Mesenchymal stem cell (in vitro differentiated cells and primary cell): ENCODE data around the gene FHIT.

Experiments
- DNase-seq: peaks from one replicate; pipeline ENCODE4 v3.0.0-alpha.2; 2013
- H2AFZ ChIP-seq: one replicate; pipeline ENCODE4 v1.6.1; 2013; ENCODE audit warnings: low read depth, mild to moderate bottlenecking, control low read depth, inconsistent platforms, low read length, moderate library complexity
- H2AK5ac ChIP-seq: 2 replicates; pipeline ENCODE4 v1.6.1; 2013; ENCODE audit warnings: low read length, moderate library complexity, mild to moderate bottlenecking, inconsistent platforms; ENCODE audit not compliant: severe bottlenecking
- H2BK120ac ChIP-seq: one replicate; pipeline ENCODE4 v1.6.1; 2013; ENCODE audit warnings: low read depth, mild to moderate bottlenecking, inconsistent platforms, low read length, moderate library complexity
- H2BK12ac ChIP-seq, 2 experiments: one replicate each; pipeline ENCODE4 v1.6.1; 2013; ENCODE audit warnings: inconsistent platforms in 2 of 2, low read length in 2 of 2, mild to moderate bottlenecking in 2 of 2, moderate library complexity in 2 of 2, control low read depth in 1 of 2
- H2BK15ac ChIP-seq: one replicate; pipeline ENCODE4 v1.6.1; 2013; ENCODE audit warnings: mild to moderate bottlenecking, low read depth, inconsistent platforms; ENCODE audit not compliant: poor library complexity, severe bottlenecking
- H2BK5ac ChIP-seq: 2 replicates; pipeline ENCODE4 v1.6.1; 2013; ENCODE audit warnings: low read depth, mild to moderate bottlenecking, low read length, control low read depth, inconsistent platforms; ENCODE audit not compliant: poor library complexity, severe bottlenecking
- H3K14ac ChIP-seq, 2 experiments: one replicate each; pipeline ENCODE4 v1.6.1; 2013; ENCODE audit warnings: inconsistent platforms in 2 of 2, low read length in 2 of 2, control low read depth in 1 of 2, mild to moderate bottlenecking in 1 of 2, moderate library complexity in 1 of 2
- H3K18ac ChIP-seq, 2 experiments: one replicate each; pipeline ENCODE4 v1.6.1; 2013; ENCODE audit warnings: inconsistent platforms in 2 of 2, low read length in 2 of 2, control low read depth in 1 of 2, low read depth in 1 of 2, mild to moderate bottlenecking in 1 of 2
- H3K23ac ChIP-seq, 2 experiments: one replicate each; pipeline ENCODE4 v1.6.1; 2013; ENCODE audit warnings: inconsistent platforms in 2 of 2, low read length in 2 of 2, mild to moderate bottlenecking in 2 of 2, moderate library complexity in 2 of 2, control low read depth in 1 of 2
- H3K27ac ChIP-seq: 2 replicates; pipeline ENCODE4 v1.5.1; 2013; ENCODE audit warnings: mild to moderate bottlenecking, moderate library complexity, low read length, control low read depth, inconsistent platforms; ENCODE audit not compliant: poor library complexity, severe bottlenecking
- H3K27me3 ChIP-seq, 2 experiments: 2 replicates each; pipeline versions ENCODE4 v1.6.1 to v1.7.0; 2013; ENCODE audit warnings: low read length in 2 of 2, mild to moderate bottlenecking in 2 of 2, moderate library complexity in 2 of 2, control low read depth in 1 of 2, inconsistent platforms in 1 of 2; ENCODE audit not compliant: control insufficient read depth in 1 of 2, insufficient read depth in 1 of 2
- H3K36me3 ChIP-seq, 2 experiments: 2 replicates each; pipeline versions ENCODE4 v1.6.1 to v1.7.0; 2013; ENCODE audit warnings: low read length in 2 of 2, control low read depth in 1 of 2, inconsistent platforms in 1 of 2, low read depth in 1 of 2, mild to moderate bottlenecking in 1 of 2; ENCODE audit not compliant: insufficient read depth in 2 of 2, control insufficient read depth in 1 of 2
- H3K4ac ChIP-seq, 2 experiments: one replicate each; pipeline ENCODE4 v1.6.1; 2013; ENCODE audit warnings: inconsistent platforms in 2 of 2, low read length in 2 of 2, mild to moderate bottlenecking in 2 of 2, moderate library complexity in 2 of 2, control low read depth in 1 of 2, low read depth in 1 of 2
- H3K4me1 ChIP-seq: 2 replicates; pipeline ENCODE4 v1.6.1; 2013; ENCODE audit warnings: low read depth, low read length, control low read depth; ENCODE audit not compliant: control insufficient read depth, insufficient read depth
- H3K4me2 ChIP-seq: 2 replicates; pipeline ENCODE4 v1.6.1; 2013; ENCODE audit warnings: low read length, mild to moderate bottlenecking, inconsistent platforms; ENCODE audit not compliant: poor library complexity, severe bottlenecking
- H3K4me3 ChIP-seq, 2 experiments: 2 replicates each; pipeline versions ENCODE4 v1.5.1 to v1.7.0; 2013; ENCODE audit warnings: low read length in 2 of 2, mild to moderate bottlenecking in 2 of 2, control low read depth in 1 of 2, low read depth in 1 of 2; ENCODE audit not compliant: insufficient read depth in 1 of 2
- H3K79me1 ChIP-seq: replicated peaks from 2 replicates; pipeline ENCODE4 v1.6.1; 2013; ENCODE audit warnings: mild to moderate bottlenecking, control low read depth, low read length, inconsistent platforms; ENCODE audit not compliant: poor library complexity, severe bottlenecking
- H3K9ac ChIP-seq: 2 replicates; pipeline ENCODE4 v1.7.0; 2013; ENCODE audit warnings: mild to moderate bottlenecking, low read length, moderate library complexity
- H3K9me3 ChIP-seq: 2 replicates; pipeline ENCODE4 v1.7.0; 2013; ENCODE audit warnings: mild to moderate bottlenecking, low read length; ENCODE audit not compliant: control insufficient read depth
- H4K8ac ChIP-seq: one replicate; pipeline ENCODE4 v1.6.1; 2013; ENCODE audit warnings: inconsistent platforms, mild to moderate bottlenecking, low read length, moderate library complexity
- H4K91ac ChIP-seq: one replicate; pipeline ENCODE4 v1.6.1; 2013; ENCODE audit warnings: mild to moderate bottlenecking, low read length, inconsistent platforms
- WGBS: methylation state at CpG from one replicate; pipeline ENCODE4 v1.1.7; 2013; ENCODE audit warnings: mixed read lengths; 5-methylcytosine and 5-hydroxymethylcytosine counted together

FHIT gene

DNA sequence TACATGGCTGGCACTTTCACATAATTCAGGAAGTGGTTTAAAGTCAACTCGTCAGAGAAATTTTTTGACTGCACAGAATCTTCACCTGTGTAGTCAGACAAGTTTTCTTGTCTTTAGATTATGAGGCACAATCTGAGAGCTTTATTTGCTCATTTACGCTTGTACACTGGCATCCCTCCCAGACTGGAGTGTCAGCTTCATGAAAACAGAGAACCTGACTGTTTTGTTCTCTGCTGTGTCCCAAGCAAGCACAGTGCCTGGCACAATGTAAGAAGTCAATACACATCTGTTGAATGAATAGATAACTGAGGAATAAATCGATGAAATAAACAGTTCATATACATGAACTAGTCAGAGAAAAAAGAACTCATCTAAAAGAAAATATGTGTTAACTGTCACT lies 1355.3 kb downstream of the FHIT start:
- H2BK120ac ChIP-seq = no peak overlapping the region
- H3K36me3 ChIP-seq = no peaks in the 10 kb centered on the region
- no peak overlapping the region for H3K23ac ChIP-seq
- no peak overlapping the region for H2BK12ac ChIP-seq
- no peak overlapping the region for H3K9ac ChIP-seq
- no peak overlapping the region for H3K18ac ChIP-seq
- no peak overlapping the region for H2AK5ac ChIP-seq
- no peak overlapping the region for H3K27ac ChIP-seq
- H2BK5ac ChIP-seq = no peak overlapping the region
- no peaks in the 10 kb centered on the region for H3K4me1 ChIP-seq
- no peak overlapping the region for H3K14ac ChIP-seq
- no peak overlapping the region for H4K8ac ChIP-seq
- no peaks in the 10 kb centered on the region for H3K79me1 ChIP-seq
- H3K4me3 ChIP-seq = no peak overlapping the region
- no peak overlapping the region for H2BK15ac ChIP-seq
- no peaks in the 10 kb centered on the region for H3K9me3 ChIP-seq
- no peak overlapping the region for H4K91ac ChIP-seq
- no peak overlapping the region for H2AFZ ChIP-seq
- 92% methylated on average over 2 of the region's 3 CpGs for WGBS
- no peak overlapping the region for H3K4me2 ChIP-seq
- no peak overlapping the region for H3K4ac ChIP-seq
- no peaks in the 10 kb centered on the region for H3K27me3 ChIP-seq
- no peak for DNase-seq

DNA sequence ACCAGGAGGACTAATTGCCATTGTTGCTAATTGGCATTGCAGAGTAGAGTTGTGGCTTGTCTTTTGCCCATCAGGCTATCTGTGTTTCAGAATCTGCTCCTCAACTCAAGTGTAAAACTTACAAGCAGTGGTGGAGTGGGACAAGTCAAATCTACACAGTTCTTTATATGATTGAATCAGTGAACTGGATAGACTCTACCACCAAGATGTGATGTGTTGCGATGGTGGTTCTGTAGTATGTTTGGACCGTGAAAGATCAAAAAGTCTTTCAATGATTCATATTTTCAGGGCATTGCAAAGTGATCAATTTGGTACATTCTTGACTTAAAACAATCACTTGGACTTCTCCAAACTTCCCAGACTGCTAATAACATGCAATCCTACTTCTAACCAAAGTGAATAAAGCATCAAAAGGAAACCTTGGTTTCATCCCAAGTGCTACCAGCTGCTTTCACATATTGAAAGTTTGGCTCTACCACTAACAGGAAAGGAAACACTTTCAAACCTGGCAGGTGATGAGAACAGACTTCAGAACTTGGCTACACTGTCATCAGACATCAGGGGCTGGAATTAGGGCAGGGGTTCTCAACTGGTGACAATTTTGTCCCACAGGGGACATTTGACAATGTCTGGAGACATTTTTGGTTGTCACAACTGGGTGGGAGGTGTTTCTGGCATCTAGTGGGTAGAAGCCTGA lies 1356.7 kb downstream of the FHIT start:
- H3K79me1 ChIP-seq = no peaks in the 10 kb centered on the region
- H3K4me1 ChIP-seq = no peaks in the 10 kb centered on the region
- H2AFZ ChIP-seq = no peak overlapping the region
- H3K23ac ChIP-seq = no peak overlapping the region
- H2BK12ac ChIP-seq = no peak overlapping the region
- no peak overlapping the region for H2BK120ac ChIP-seq
- no peak overlapping the region for H3K4me2 ChIP-seq
- H3K4me3 ChIP-seq = no peak overlapping the region
- H3K9ac ChIP-seq = no peak overlapping the region
- no peak for DNase-seq
- H3K27ac ChIP-seq = no peak overlapping the region
- H3K36me3 ChIP-seq = no peaks in the 10 kb centered on the region
- no peaks in the 10 kb centered on the region for H3K9me3 ChIP-seq
- H2AK5ac ChIP-seq = no peak overlapping the region
- H2BK5ac ChIP-seq = no peak overlapping the region
- no peak overlapping the region for H3K4ac ChIP-seq
- H4K91ac ChIP-seq = no peak overlapping the region
- no peak overlapping the region for H2BK15ac ChIP-seq
- no peak overlapping the region for H4K8ac ChIP-seq
- 100% methylated on average over 2 of the region's 2 CpGs for whole genome bisulfite sequencing
- no peaks in the 10 kb centered on the region for H3K27me3 ChIP-seq
- H3K14ac ChIP-seq = no peak overlapping the region
- no peak overlapping the region for H3K18ac ChIP-seq

DNA sequence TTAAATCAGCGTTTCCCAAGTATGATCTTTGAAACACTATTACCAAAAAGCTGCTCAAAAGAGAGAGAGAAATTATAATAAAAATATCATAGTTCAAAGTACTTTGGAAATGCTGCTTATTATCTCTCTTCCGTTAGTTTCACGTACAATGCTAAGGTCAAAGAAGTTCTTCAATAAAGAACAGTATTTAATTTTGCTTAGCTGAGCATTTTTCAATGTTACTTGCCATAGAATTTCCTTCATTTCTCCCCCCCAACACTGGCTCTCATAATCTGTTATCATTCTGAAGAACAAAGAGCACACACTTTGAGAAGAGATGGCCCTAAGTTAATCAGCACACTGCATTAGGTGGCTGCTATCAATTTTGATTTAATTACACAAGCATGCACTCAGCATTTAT lies 1360.6 kb downstream of the FHIT start:
- no peaks in the 10 kb centered on the region for H3K4me1 ChIP-seq
- H4K91ac ChIP-seq = no peak overlapping the region
- no peak overlapping the region for H3K27ac ChIP-seq
- no peak for DNase-seq
- H3K4me2 ChIP-seq = no peak overlapping the region
- no peaks in the 10 kb centered on the region for H3K79me1 ChIP-seq
- H3K23ac ChIP-seq = no peak overlapping the region
- no peak overlapping the region for H2AK5ac ChIP-seq
- no peak overlapping the region for H3K18ac ChIP-seq
- H2BK12ac ChIP-seq = no peak overlapping the region
- H3K36me3 ChIP-seq = no peaks in the 10 kb centered on the region
- WGBS = 96% methylated on average over 2 of the region's 3 CpGs
- no peak overlapping the region for H3K4ac ChIP-seq
- no peak overlapping the region for H3K4me3 ChIP-seq
- no peak overlapping the region for H3K14ac ChIP-seq
- H3K9me3 ChIP-seq = no peaks in the 10 kb centered on the region
- H3K27me3 ChIP-seq = no peaks in the 10 kb centered on the region
- H4K8ac ChIP-seq = no peak overlapping the region
- no peak overlapping the region for H2AFZ ChIP-seq
- H2BK15ac ChIP-seq = no peak overlapping the region
- H2BK120ac ChIP-seq = no peak overlapping the region
- H3K9ac ChIP-seq = no peak overlapping the region
- no peak overlapping the region for H2BK5ac ChIP-seq

DNA sequence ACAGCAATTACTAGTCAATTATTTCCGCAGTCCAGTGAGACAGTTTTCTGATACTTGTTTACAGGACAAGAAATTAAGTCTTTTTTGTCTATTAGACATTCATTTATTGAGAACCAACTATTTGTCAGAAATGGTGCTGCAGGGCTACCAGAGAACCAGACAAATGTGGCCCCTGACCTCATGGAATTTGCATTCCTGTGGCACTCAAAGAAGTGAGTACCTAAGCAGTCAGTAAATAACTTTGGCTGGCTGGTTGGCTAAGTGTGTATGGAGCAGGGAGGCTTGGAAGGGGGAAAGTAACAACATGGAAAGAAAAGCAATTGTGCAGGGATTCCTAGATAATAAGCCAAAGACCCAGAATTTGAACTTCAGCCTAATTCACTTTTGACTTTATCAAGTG lies 1364.5 kb downstream of the FHIT start:
- Histone ChIP-seq H3K27ac (no peak overlapping the region), H3K36me3 (no peaks in the 10 kb centered on the region), H3K4me2 (no peak overlapping the region), H3K4ac (no peak overlapping the region), H4K91ac (no peak overlapping the region), H2BK15ac (no peak overlapping the region), H2BK12ac (no peak overlapping the region), H3K18ac (no peak overlapping the region), H3K9ac (no peak overlapping the region), H4K8ac (no peak overlapping the region), H3K4me3 (no peak overlapping the region), H3K9me3 (no peaks in the 10 kb centered on the region), H2BK5ac (no peak overlapping the region), H3K79me1 (no peaks in the 10 kb centered on the region), H2AFZ (no peak overlapping the region), H3K27me3 (no peaks in the 10 kb centered on the region), H2AK5ac (no peak overlapping the region), H3K23ac (no peak overlapping the region), H3K14ac (no peak overlapping the region), H2BK120ac (no peak overlapping the region), H3K4me1 (no peaks in the 10 kb centered on the region)
- no peak for DNase-seq
- no CpG with 5 or more reads among the region's 1 CpG for WGBS
